ENCODE results near the gene C2orf92.
A peak's percentile ranks its signal among the peaks of the same experiment; 100 is the strongest.

DNA sequence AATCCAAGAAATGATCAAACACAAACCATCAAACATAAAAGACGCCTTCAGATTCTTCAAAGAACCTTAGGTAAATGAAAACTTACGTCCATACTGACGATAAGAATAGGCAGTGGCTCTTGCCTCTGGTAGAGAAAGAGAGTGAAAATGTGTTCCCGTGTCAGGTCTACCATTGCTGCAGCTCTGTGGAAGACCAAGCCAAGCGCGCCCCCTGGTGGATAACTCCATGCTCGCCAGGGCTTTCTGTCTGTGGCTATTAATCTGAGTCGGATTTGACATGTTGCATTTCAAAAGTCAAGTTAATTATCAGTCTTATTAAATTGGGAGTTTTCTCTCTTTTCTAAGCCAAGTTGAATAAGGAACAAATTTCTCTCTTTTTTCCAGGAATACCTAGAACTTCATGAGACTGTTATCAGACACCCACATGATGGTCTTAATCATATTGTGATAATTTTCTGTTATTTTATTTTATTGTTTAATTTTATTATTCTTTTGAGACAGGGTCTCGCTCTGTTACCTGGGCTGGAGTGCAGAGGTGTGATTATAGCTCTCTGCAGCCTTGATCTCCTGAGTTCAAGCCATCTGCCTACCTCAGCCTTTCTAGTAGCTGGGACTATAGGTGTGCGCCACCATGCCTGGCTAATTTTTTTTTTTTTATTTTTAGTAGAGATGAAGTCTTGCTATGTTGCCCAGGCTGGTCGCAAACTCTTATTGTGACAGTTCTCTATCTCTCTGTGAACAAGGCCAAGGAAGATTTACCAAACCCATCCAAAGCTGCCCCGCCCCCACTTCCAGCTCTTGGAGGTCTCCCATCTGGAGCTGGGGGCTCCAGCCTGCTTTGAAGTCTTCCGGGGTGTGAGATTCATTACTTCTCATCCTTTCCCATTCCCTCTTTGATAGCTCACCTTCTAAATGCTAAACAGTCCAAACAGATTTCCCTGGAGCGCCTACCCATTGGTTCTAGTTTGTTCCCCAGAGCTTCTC, 28.0 kb downstream of the C2orf92 start:
- TF ChIP-seq, protein P1, sequence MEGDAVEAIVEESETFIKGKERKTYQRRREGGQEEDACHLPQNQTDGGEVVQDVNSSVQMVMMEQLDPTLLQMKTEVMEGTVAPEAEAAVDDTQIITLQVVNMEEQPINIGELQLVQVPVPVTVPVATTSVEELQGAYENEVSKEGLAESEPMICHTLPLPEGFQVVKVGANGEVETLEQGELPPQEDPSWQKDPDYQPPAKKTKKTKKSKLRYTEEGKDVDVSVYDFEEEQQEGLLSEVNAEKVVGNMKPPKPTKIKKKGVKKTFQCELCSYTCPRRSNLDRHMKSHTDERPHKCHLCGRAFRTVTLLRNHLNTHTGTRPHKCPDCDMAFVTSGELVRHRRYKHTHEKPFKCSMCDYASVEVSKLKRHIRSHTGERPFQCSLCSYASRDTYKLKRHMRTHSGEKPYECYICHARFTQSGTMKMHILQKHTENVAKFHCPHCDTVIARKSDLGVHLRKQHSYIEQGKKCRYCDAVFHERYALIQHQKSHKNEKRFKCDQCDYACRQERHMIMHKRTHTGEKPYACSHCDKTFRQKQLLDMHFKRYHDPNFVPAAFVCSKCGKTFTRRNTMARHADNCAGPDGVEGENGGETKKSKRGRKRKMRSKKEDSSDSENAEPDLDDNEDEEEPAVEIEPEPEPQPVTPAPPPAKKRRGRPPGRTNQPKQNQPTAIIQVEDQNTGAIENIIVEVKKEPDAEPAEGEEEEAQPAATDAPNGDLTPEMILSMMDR (IDR thresholded peaks at IDR 0.05) = peak; percentile 86 to 96 (median 95)
- peak in 1 of 4 donors; percentile 16 for TF ChIP-seq POLR2AphosphoS5 (IDR thresholded peaks at IDR 0.05)
- TF ChIP-seq EP300 (IDR thresholded peaks at IDR 0.05) = no peak

All from sigmoid colon (tissue), 4 donors.